ENCODE results near the gene CEP170.
A peak's percentile ranks its signal among the peaks of the same experiment; 100 is the strongest.

CEP170 gene

DNA sequence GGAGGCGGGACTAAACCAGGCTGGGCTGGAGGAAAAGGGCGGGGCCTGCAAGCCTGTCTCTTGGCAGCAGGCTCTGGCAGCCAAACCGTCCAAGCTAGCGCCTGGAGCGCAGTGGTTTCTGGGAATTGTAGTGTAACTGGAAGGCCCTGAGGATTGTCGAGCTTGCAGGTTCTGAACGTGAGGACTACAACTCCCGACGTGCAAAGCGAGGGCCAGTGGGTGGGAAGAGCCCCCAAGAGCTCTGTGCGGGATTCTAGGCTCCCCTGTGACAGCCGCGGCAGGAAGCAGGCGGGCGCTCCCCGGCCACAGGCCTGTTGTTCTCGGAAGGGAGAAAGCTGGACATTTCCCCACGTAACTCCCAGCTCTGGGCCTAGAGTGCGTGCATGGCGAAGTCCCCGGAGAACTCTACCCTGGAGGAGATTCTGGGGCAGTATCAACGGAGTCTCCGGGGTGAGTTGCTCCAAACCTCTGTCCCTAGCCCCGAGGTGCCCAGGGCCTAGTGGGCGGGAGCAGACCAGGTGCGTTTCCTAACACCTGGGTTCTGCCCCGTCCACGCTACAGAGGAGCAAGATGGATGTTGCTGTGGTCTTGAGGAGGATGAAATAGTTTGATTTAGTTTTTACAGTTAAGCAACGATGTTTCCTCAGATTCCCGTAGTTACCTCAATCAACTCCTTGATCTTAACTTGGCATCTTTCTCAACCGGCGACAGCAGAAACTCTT is 871 bp upstream of the CEP170 start, which contains the start of gene SDCCAG8:
SDCCAG8 (plus strand) TSS at position 251 of the 722 bp plus-strand sequence; CDS start at position 384, 133 bp downstream.
- Histone ChIP-seq H3K4me1 (ENCODE audit: control insufficient read depth, insufficient read depth, low read length) (0 out of 2 replicates have a peak, but pooled peaks cover 10% of the 10 kb centered on the region), H3K9ac (ENCODE audit: low read length) (peak within 1 kb of the TSS; percentile 91), H3K9me3 (ENCODE audit: control insufficient read depth, insufficient read depth, low read depth, low read length) (no peaks in the 10 kb centered on the region), H3K27ac (ENCODE audit: low read depth, low read length) (no peak within 1 kb of the TSS; the same call in 1 of the 2 replicates), H3K27me3 (ENCODE audit: control insufficient read depth, insufficient read depth, low read length) (no peaks in the 10 kb centered on the region), H3K4me3 (ENCODE audit: low read depth, low read length) (peak within 1 kb of the TSS; percentile 76), H3K36me3 (ENCODE audit: control insufficient read depth, insufficient read depth, low read length) (no peaks in the 10 kb centered on the region)

- Histone ChIP-seq H3K27ac (ENCODE audit: low read depth, low read length) (peak overlapping the region; percentile 71; the same call in 1 of the 2 replicates), H3K36me3 (ENCODE audit: control insufficient read depth, insufficient read depth, low read length) (no peaks in the 10 kb centered on the region), H3K9me3 (ENCODE audit: control insufficient read depth, insufficient read depth, low read depth, low read length) (no peaks in the 10 kb centered on the region), H3K4me1 (ENCODE audit: control insufficient read depth, insufficient read depth, low read length) (peaks cover 10% of the 10 kb centered on the region; the same call in 1 of the 2 replicates), H3K4me3 (ENCODE audit: low read depth, low read length) (peak overlapping the region; percentile 76), H3K9ac (ENCODE audit: low read length) (peak overlapping the region; percentile 91), H3K27me3 (ENCODE audit: control insufficient read depth, insufficient read depth, low read length) (no peaks in the 10 kb centered on the region)
Observed at GRCh38 chr1:243254233-243254926, 701 bp downstream of the CEP170 start.

- no peaks in the 10 kb centered on the region for H3K36me3 ChIP-seq (ENCODE audit: control insufficient read depth, insufficient read depth, low read length)
- peak overlapping the region; percentile 76 for H3K4me3 ChIP-seq (ENCODE audit: low read depth, low read length)
- H3K9ac ChIP-seq (ENCODE audit: low read length), result peak overlapping the region; percentile 91
- H3K9me3 ChIP-seq (ENCODE audit: control insufficient read depth, insufficient read depth, low read depth, low read length), result no peaks in the 10 kb centered on the region
- no peaks in the 10 kb centered on the region for H3K27me3 ChIP-seq (ENCODE audit: control insufficient read depth, insufficient read depth, low read length)
- H3K4me1 ChIP-seq (ENCODE audit: control insufficient read depth, insufficient read depth, low read length), result peaks cover 10% of the 10 kb centered on the region; the same call in 1 of the 2 replicates
- no peak overlapping the region for H3K27ac ChIP-seq (ENCODE audit: low read depth, low read length)
Observed at GRCh38 chr1:243253926-243254232, 1.2 kb downstream of the CEP170 start.

GRCh38 chr1:243253211-243253925 is 1.7 kb downstream of the CEP170 start:
- H3K36me3 ChIP-seq (ENCODE audit: control insufficient read depth, insufficient read depth, low read length), result no peaks in the 10 kb centered on the region
- H3K4me1 ChIP-seq (ENCODE audit: control insufficient read depth, insufficient read depth, low read length), result peaks cover 10% of the 10 kb centered on the region; the same call in 1 of the 2 replicates
- H3K27me3 ChIP-seq (ENCODE audit: control insufficient read depth, insufficient read depth, low read length), result no peaks in the 10 kb centered on the region
- H3K9ac ChIP-seq (ENCODE audit: low read length), result peak overlapping the region; percentile 47
- H3K4me3 ChIP-seq (ENCODE audit: low read depth, low read length), result peak overlapping the region; percentile 76
- H3K9me3 ChIP-seq (ENCODE audit: control insufficient read depth, insufficient read depth, low read depth, low read length), result no peaks in the 10 kb centered on the region
- no peak overlapping the region for H3K27ac ChIP-seq (ENCODE audit: low read depth, low read length)

DNA sequence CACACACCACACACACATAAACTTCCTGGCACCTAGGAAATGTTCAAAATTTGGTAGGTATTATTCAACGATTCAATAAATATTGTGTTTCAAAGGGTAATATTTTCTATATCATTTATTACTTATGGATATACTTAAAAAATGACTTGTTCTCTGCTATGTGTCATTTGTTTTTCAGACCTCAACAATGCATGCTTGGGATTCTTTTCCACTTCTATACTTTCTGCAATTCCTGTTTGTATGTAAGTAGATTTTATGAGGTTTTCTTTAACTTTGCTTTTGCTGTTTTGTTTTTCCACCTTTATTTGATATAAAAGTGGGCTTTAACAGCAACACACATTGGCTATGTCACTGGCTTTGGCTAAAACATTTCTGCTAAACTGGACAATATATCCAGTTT is 3.5 kb downstream of the CEP170 start:
- Histone ChIP-seq H3K27ac (ENCODE audit: low read depth, low read length) (no peak overlapping the region), H3K4me1 (ENCODE audit: control insufficient read depth, insufficient read depth, low read length) (peaks cover 7% of the 10 kb centered on the region; the same call in 1 of the 2 replicates), H3K36me3 (ENCODE audit: control insufficient read depth, insufficient read depth, low read length) (no peaks in the 10 kb centered on the region), H3K4me3 (ENCODE audit: low read depth, low read length) (no peak overlapping the region), H3K9me3 (ENCODE audit: control insufficient read depth, insufficient read depth, low read depth, low read length) (no peaks in the 10 kb centered on the region), H3K9ac (ENCODE audit: low read length) (no peak overlapping the region), H3K27me3 (ENCODE audit: control insufficient read depth, insufficient read depth, low read length) (no peaks in the 10 kb centered on the region)

DNA sequence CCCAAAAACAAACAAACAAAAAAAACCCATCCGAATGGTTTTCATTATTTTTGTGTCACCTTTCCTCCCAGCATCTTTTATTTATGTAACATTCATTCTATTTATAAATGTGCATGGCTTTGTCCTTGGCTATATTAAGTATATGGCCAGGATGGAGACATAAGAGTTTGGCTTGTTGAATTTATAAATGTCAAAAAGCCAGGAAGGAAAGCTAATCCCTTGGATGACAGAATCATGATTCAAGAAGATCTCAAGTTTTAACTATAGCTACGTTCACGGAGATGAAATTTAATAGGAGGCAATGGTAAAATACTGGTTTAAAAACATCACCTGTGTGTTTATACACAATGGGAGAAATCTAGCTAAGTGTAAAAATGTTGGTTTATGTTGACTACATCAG is 5.0 kb downstream of the CEP170 start:
- Histone ChIP-seq H3K4me3 (ENCODE audit: low read depth, low read length) (no peak overlapping the region), H3K9ac (ENCODE audit: low read length) (no peak overlapping the region), H3K27me3 (ENCODE audit: control insufficient read depth, insufficient read depth, low read length) (no peaks in the 10 kb centered on the region), H3K4me1 (ENCODE audit: control insufficient read depth, insufficient read depth, low read length) (peaks cover 6% of the 10 kb centered on the region; the same call in 1 of the 2 replicates), H3K9me3 (ENCODE audit: control insufficient read depth, insufficient read depth, low read depth, low read length) (no peaks in the 10 kb centered on the region), H3K27ac (ENCODE audit: low read depth, low read length) (no peak overlapping the region), H3K36me3 (ENCODE audit: control insufficient read depth, insufficient read depth, low read length) (no peaks in the 10 kb centered on the region)

- Histone ChIP-seq H3K9ac (ENCODE audit: low read length) (no peak overlapping the region), H3K27me3 (ENCODE audit: control insufficient read depth, insufficient read depth, low read length) (no peaks in the 10 kb centered on the region), H3K4me1 (ENCODE audit: control insufficient read depth, insufficient read depth, low read length) (peaks cover 6% of the 10 kb centered on the region; the same call in 1 of the 2 replicates), H3K9me3 (ENCODE audit: control insufficient read depth, insufficient read depth, low read depth, low read length) (no peaks in the 10 kb centered on the region), H3K4me3 (ENCODE audit: low read depth, low read length) (no peak overlapping the region), H3K27ac (ENCODE audit: low read depth, low read length) (no peak overlapping the region), H3K36me3 (ENCODE audit: control insufficient read depth, insufficient read depth, low read length) (no peaks in the 10 kb centered on the region)
Observed at GRCh38 chr1:243249214-243249613, 5.9 kb downstream of the CEP170 start.

DNA sequence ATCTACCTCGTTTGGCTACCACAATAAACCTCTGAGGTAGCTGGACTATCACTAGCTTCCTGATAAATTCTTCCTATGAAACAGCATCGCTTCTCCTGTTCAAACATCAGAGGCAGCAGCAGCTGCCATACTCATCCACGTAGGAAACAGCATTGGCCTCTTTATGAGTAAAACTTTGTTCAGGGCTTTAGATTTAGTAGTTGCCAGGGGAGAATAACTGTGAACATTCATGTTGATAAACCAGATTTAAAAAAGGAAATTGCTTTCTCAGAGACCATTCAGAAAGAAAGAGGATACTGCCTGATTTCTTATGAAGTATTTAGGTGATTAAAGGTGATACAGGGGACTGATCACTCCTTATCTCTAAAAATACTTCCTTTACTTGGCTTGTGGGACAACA is 7.2 kb downstream of the CEP170 start:
- Histone ChIP-seq H3K4me1 (ENCODE audit: control insufficient read depth, insufficient read depth, low read length) (peaks cover 6% of the 10 kb centered on the region; the same call in 1 of the 2 replicates), H3K4me3 (ENCODE audit: low read depth, low read length) (no peak overlapping the region), H3K9ac (ENCODE audit: low read length) (no peak overlapping the region), H3K36me3 (ENCODE audit: control insufficient read depth, insufficient read depth, low read length) (no peaks in the 10 kb centered on the region; the same call in 1 of the 2 replicates), H3K9me3 (ENCODE audit: control insufficient read depth, insufficient read depth, low read depth, low read length) (0 out of 2 replicates have a peak, but pooled peaks cover 2% of the 10 kb centered on the region), H3K27ac (ENCODE audit: low read depth, low read length) (no peak overlapping the region), H3K27me3 (ENCODE audit: control insufficient read depth, insufficient read depth, low read length) (no peaks in the 10 kb centered on the region)

- Histone ChIP-seq H3K36me3 (ENCODE audit: control insufficient read depth, insufficient read depth, low read length) (no peaks in the 10 kb centered on the region; the same call in 1 of the 2 replicates), H3K27me3 (ENCODE audit: control insufficient read depth, insufficient read depth, low read length) (no peaks in the 10 kb centered on the region), H3K27ac (ENCODE audit: low read depth, low read length) (no peak overlapping the region), H3K9me3 (ENCODE audit: control insufficient read depth, insufficient read depth, low read depth, low read length) (0 out of 2 replicates have a peak, but pooled peaks cover 2% of the 10 kb centered on the region), H3K4me3 (ENCODE audit: low read depth, low read length) (no peak overlapping the region), H3K9ac (ENCODE audit: low read length) (no peak overlapping the region), H3K4me1 (ENCODE audit: control insufficient read depth, insufficient read depth, low read length) (peaks cover 4% of the 10 kb centered on the region; the same call in 1 of the 2 replicates)
Observed at GRCh38 chr1:243246916-243247315, 8.2 kb downstream of the CEP170 start.

- H3K27me3 ChIP-seq (ENCODE audit: control insufficient read depth, insufficient read depth, low read length), result no peaks in the 10 kb centered on the region
- H3K4me3 ChIP-seq (ENCODE audit: low read depth, low read length), result no peak overlapping the region
- H3K9me3 ChIP-seq (ENCODE audit: control insufficient read depth, insufficient read depth, low read depth, low read length), result 0 out of 2 replicates have a peak, but pooled peaks cover 2% of the 10 kb centered on the region
- no peaks in the 10 kb centered on the region for H3K4me1 ChIP-seq (ENCODE audit: control insufficient read depth, insufficient read depth, low read length)
- no peak overlapping the region for H3K9ac ChIP-seq (ENCODE audit: low read length)
- peaks cover 6% of the 10 kb centered on the region for H3K36me3 ChIP-seq (ENCODE audit: control insufficient read depth, insufficient read depth, low read length)
- no peak overlapping the region; the same call in 1 of the 2 replicates for H3K27ac ChIP-seq (ENCODE audit: low read depth, low read length)
Observed at GRCh38 chr1:243244432-243244841, 10.6 kb downstream of the CEP170 start.

Data from HUES6 (cell line).